Activated CD4-positive, CD25-positive, alpha-beta regulatory T cell treated with anti-CD3 and anti-CD28 coated beads, Interleukin-2, amount 50 U/mL, for 24 hours (primary cell): ENCODE results near the gene ANXA3.
A peak's percentile ranks its signal among the peaks of the same experiment; 100 is the strongest.
"Not testable (repeated sequence)": the region's sequence is repeated elsewhere in the genome, so short reads cannot be mapped to it uniquely, and the experiment has no call there.

ENCODE experiments used
- ATAC-seq, 2 donors: fragments of 150-1000 bp; cut with Tn5 transposase; one replicate each; pipeline ENCODE4 v1.10.0; 2021; ENCODE audit warnings: mild to moderate bottlenecking in 1 of 2, moderate library complexity in 1 of 2

Gene ANXA3, protein sequence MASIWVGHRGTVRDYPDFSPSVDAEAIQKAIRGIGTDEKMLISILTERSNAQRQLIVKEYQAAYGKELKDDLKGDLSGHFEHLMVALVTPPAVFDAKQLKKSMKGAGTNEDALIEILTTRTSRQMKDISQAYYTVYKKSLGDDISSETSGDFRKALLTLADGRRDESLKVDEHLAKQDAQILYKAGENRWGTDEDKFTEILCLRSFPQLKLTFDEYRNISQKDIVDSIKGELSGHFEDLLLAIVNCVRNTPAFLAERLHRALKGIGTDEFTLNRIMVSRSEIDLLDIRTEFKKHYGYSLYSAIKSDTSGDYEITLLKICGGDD

GRCh38 chr4:78551420-78552351 lies at the start of gene ANXA3:
TSS of gene ANXA3 (plus strand) at chr4:78551770. CDS start at chr4:78554474, 2,704 bp downstream.
- ATAC-seq: peak in 1 of 2 donors; percentile 25

- not testable (repeated sequence) for ATAC-seq
Measured at GRCh38 chr4:78506260-78506659, 45.3 kb upstream of the ANXA3 start.

DNA sequence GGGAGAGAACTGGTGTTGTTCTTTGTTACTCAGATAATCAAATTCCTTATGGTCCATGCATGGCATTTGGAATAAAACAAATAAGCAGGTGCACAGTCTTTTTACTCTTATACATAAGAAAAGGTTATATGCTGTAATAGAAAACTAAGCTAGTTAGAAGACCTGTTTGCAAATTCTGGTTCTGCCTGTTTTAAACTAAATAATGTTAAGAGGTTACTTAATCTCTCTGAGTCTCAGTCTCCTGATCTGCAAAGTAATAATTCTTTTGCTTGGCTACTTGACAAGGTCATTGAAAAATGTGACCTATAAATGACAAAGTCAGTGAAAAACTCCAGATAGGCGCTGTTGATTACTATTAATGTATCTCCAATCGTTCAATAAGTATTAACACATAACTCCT lies 42.5 kb upstream of the ANXA3 start:
- no peak for ATAC-seq

GRCh38 chr4:78510108-78510507 lies 41.5 kb upstream of the ANXA3 start:
- no peak for ATAC-seq

- no peak for ATAC-seq
Measured at GRCh38 chr4:78510681-78511080, 40.9 kb upstream of the ANXA3 start.

GRCh38 chr4:78512357-78512920 lies 39.1 kb upstream of the ANXA3 start:
- ATAC-seq: no peak

DNA sequence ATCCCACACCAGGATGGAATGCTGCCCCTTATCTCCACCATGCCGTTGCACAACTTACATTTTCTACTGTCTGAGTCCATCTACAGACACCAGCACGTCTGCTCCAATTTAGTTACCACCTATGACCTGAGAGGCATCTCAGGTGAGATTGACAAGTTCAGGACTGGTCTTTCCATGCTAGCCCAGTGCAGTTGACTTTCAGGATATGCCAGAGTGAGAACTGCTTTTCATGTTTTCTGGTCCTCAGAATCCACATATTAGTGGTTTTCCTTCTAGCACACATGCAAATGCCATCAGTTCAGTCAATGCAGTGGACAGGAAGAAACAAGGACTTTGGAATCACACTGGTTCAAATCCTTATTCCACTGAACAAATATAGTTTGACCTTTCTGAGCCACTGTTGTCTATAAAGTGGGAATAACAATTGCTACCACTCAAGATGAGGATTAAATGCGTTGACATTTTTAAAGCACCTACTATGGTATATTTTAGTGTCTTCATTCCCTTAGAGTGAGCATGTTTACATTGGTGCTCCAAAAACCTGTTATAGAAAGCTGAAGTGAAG lies 38.1 kb upstream of the ANXA3 start:
- ATAC-seq: no peak

DNA sequence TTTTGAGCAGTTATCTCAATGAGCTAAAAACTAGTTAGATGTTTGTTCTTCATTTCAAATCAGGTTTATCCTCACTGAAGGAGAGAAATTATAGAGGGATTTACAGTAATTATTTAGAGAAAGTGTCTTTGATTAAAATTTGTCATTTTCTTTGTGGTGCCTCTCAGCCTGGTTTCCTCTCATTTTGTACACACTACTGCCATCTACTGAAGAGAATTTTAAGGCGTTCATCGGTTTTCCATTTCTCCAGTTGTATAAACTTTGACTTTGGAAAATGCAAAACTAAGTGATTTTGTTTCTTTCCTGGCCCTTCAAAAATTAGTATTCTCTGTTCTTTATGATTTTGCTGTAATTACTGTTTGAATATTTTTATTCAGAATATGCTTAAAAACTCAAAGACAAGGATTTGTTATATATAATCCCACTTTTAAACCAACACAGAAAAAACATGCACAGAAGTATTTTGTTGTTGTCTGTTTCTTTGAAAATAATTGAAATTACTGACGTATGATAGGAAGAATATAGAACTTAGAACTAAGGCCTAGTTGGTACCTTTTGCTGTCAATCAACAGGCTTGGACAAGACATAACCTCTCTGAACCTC lies 34.4 kb upstream of the ANXA3 start:
- no peak for ATAC-seq

DNA sequence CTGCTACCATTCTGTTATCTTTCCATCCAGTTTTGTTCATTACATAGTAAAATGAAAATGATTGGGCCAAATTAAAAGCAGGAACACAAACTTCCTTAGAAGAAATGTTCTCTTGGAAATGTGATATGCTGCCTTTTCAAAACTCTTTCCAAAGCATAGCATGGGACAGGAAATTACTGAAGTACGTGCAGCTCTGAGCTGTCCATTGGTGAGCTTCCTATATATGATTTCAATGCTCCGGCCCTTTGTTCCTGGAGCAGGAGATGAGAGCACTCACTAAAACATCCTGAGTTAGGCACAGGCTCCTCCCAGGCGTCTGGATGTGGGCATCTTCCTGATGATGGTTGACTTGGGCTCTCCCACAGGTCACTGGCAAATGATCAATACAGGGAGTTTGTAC lies 33.0 kb upstream of the ANXA3 start:
- ATAC-seq: no peak

DNA sequence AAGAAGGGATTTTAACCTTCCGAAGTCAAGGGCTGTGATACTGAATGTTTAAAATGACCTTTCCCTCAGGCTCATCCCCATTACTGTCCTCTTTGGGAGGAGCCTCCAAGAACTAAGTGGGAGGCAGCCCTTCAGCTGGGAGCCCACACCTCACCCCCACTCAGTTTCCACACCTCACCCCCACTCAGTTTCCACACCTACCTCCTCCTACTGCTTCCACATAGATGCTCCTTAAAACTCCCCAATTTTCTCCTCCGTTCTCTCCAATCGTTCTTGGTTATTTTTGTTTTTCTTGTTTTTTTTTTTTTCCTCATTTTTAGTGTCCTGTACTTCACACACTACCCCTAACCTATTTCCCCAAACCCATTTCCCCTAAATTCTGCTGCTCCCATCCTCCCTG lies 31.6 kb upstream of the ANXA3 start:
- no peak for ATAC-seq

DNA sequence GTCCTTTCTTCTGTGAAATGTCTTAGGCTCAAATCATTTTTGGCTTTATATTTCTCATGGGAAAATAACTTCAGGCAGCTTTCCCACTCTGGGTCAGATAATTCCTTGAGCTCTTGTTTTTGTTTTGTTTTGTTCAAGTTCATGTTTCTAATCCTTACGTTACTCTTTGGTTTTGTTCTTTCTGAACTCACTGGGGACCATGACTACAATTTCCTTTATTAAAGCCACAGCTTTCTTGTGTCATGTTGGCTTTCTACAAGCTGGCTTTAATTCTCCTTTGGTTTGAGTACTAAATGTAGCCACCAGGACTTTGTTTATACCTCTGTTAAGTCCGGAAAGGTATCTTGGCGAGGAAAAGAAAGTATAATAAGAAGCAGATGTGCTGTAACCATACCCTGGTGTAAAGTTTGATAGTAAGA lies 30.8 kb upstream of the ANXA3 start:
- no peak for ATAC-seq

- no peak for ATAC-seq
Measured at GRCh38 chr4:78524009-78524408, 27.6 kb upstream of the ANXA3 start.

GRCh38 chr4:78525559-78525958 lies 26.0 kb upstream of the ANXA3 start:
- no peak for ATAC-seq

DNA sequence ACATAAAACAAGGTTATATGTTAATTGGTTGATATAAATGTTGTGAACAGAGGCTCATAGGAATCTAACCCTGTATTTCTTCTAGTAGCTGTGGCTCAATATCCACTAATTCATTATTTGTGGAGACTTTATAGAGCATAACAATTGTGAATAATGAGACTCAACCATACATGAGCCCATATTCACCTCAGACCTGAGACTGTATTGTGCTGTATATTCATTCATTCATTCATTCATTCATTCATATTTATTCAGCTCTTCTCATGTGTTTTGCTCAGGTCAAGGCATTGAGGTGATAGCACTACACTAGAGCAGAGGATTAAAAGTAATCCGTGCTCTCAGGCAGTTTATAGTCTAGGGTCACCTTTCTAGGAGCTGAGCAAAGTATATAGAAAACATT lies 24.5 kb upstream of the ANXA3 start:
- ATAC-seq: no peak

DNA sequence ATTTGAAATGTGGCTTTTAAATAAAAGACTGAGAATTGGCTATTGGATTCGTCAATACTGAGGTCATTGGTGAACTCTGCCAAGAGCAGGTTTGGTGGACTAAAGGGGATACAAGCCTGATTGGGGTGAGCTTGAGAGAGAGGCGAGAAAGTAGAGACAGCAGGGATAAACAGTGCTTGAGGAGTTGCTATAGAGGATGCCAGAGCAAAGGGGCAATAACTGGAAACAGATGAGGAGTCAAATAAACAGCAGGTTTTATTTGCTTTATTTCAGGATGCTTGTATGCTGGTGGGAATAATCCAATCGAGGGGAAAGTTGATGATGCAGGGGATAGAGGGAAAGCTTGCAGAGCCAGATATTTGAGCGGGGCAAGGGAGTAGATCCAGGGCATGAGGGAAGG lies 24.0 kb upstream of the ANXA3 start:
- ATAC-seq: no peak

- ATAC-seq: no peak
Measured at GRCh38 chr4:78528327-78528726, 23.2 kb upstream of the ANXA3 start.

DNA sequence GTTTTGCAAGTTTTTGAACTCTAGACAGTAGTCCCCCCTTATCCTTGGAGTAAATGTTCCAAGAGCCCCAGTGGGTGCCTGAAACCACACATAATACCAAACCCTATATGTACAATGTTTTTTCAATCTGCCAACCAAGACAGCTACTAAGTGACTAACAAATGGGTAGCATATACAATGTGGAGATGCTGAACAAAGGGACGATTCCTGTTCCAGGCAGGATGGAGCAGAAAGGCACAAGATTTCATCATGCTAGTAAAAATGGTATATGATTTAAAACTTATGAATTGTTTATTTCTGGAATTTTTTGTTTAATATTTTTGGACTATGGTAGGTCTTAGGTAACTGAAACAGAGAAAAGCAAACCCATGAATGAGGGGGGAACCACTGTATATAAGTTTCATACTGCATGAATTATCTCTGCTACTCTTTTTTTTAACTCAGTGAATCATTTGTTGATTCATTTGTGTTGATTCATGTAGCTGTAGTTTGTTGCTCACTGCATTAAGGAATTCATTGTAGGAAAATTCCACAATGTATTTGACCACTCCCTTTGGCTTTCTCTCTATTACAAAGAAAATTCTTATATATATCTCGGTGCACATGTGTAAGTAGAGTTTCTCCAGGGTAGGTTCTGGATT lies 21.9 kb upstream of the ANXA3 start:
- no peak for ATAC-seq

GRCh38 chr4:78532046-78532445 lies 19.5 kb upstream of the ANXA3 start:
- no peak for ATAC-seq

GRCh38 chr4:78533854-78534253 lies 17.7 kb upstream of the ANXA3 start:
- no peak for ATAC-seq

GRCh38 chr4:78534286-78534955 lies 17.1 kb upstream of the ANXA3 start:
- ATAC-seq: no peak

- ATAC-seq: no peak
Measured at GRCh38 chr4:78542373-78542772, 9.2 kb upstream of the ANXA3 start.
